K562 (cell line): Measurements from ENCODE around the gene GDF2. TPM values are rescaled to one million over a fixed set of nuclear protein-coding genes. Genes with fewer than 3 reads are reported as not detected.

Experiments used
- GTF2F1 ChIP-seq: IDR thresholded peaks from 2 replicates; pipeline ENCODE4 v1.6.1; 2011; ENCODE audit warnings: low read depth, low read length, improper control_type of control experiment
- GTF3C2 ChIP-seq: IDR thresholded peaks from 3 replicates; pipeline ENCODE4 v1.6.1; 2011; ENCODE audit warnings: borderline replicate concordance, mild to moderate bottlenecking, moderate library complexity; ENCODE audit not compliant: insufficient read length; ENCODE audit errors: extremely low read depth
- PTRF ChIP-seq: fragments of 450-650 bp; IDR thresholded peaks from 2 replicates; pipeline ENCODE4 v1.6.1; 2016; ENCODE audit warnings: mild to moderate bottlenecking, missing genetic modification characterization, missing compliant biosample characterization
- RAD21 ChIP-seq, 2 experiments: fragments of 250-450 bp in 1 of 2; fragments of 450-650 bp in 1 of 2; sonication (Bioruptor Pico) in 1 of 2; formaldehyde crosslinking in 1 of 2; IDR thresholded peaks in 1 of 2; conservative IDR thresholded peaks in 1 of 2; 2 replicates each; pipeline versions ENCODE4 v1.4.0 to v1.8.0; 2020 to 2022; ENCODE audit warnings: mild to moderate bottlenecking in 2 of 2, moderate library complexity in 1 of 2
- SIN3A ChIP-seq, 2 experiments: fragments of 150-350 bp in 1 of 2; IDR thresholded peaks; 2 replicates each; pipeline ENCODE4 v1.6.1; 2011 to 2016; ENCODE audit warnings: borderline replicate concordance in 2 of 2, low read depth in 2 of 2, low read length in 2 of 2, mild to moderate bottlenecking in 2 of 2, moderate library complexity in 2 of 2; ENCODE audit not compliant: control insufficient read depth in 1 of 2
- polyA plus RNA-seq, 8 experiments: library from polyadenylated mRNA; depleted of rRNA in 4 of 8; stranded (reverse) in 5 of 8; unstranded in 3 of 8; fragments of >200 nt; fragmentation: Nextera tagmentation in 2 of 8; fragmentation: Illumina TruSeq in 1 of 8; extraction: Ambion mirVana in 2 of 8; extraction: Trizol in 1 of 8; gene quantifications; 2 replicates each; pipeline versions ENCODE4 v1.2.1 to v1.2.3, GENCODE V29; 2011 to 2014; ENCODE audit warnings: inconsistent platforms in 1 of 8, missing spikeins in 1 of 8
- total RNA-seq, 7 experiments: library from RNA; depleted of rRNA in 6 of 7; stranded (reverse); fragments of >200 nt in 6 of 7; fragmentation: Illumina TruSeq in 2 of 7; extraction: Trizol in 2 of 7; gene quantifications; 2 replicates each; pipeline versions ENCODE4 v1.2.1 to v1.2.3, GENCODE V29; 2011 to 2021; ENCODE audit warnings: low replicate concordance in 1 of 7
- TF ChIP-seq, protein P1 (sequence below): fragments of 450-650 bp; IDR thresholded peaks from 2 replicates; pipeline ENCODE4 v1.7.1; 2018; ENCODE audit warnings: mild to moderate bottlenecking, low read depth; ENCODE audit not compliant: partially characterized antibody

The GDF2 gene
- total and polyA plus RNA-seq, 9 of the 15 experiments (the other 6 are each of a cell fraction or from before 2014, with no cell fraction given) = 0.08 to 0.58 (median 0.27) TPM; not detected in 2

DNA sequence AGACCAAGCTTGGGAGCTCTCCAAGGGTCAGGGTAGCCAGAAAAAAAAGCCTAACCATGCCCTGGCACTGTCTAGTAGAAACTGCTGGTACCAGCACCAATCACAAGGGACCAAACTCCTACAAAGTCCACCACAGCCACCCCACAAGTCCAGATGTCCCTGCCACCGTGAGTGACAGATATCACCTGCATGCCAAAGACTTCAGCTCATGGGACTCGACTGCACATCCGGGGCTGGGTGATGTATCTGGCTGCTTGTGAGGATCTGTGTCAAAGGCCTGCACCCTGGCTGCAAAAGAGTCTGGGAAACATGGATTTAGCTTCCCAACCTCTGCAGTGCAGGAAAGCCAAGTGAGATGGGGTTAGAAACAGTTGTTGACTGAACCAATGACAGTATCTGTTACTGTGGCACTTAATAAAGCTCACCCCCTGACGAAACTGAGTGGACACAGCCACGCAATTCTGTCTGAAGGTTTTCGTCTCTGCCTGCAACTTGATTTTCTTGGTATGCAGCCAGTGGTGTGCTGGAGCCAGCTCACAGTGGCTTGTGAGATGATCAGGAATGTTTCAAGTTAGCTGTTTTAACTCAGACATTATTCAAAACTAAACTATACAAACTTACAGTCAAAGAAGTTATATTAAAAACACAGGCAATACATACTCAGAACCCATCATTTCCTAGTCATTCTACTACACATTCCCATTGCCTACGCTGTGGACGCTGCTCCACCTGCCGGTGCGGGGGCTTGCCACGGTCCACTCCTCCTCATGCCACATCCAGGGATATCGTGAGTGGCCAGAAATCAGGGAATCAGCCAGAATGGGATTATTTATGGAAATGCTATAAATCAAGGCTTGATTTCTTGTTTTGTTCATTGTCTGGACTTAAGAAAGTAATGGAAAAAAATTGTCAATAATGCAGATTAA, 52.6 kb downstream of the GDF2 start (continued):
- TF ChIP-seq, protein P1, sequence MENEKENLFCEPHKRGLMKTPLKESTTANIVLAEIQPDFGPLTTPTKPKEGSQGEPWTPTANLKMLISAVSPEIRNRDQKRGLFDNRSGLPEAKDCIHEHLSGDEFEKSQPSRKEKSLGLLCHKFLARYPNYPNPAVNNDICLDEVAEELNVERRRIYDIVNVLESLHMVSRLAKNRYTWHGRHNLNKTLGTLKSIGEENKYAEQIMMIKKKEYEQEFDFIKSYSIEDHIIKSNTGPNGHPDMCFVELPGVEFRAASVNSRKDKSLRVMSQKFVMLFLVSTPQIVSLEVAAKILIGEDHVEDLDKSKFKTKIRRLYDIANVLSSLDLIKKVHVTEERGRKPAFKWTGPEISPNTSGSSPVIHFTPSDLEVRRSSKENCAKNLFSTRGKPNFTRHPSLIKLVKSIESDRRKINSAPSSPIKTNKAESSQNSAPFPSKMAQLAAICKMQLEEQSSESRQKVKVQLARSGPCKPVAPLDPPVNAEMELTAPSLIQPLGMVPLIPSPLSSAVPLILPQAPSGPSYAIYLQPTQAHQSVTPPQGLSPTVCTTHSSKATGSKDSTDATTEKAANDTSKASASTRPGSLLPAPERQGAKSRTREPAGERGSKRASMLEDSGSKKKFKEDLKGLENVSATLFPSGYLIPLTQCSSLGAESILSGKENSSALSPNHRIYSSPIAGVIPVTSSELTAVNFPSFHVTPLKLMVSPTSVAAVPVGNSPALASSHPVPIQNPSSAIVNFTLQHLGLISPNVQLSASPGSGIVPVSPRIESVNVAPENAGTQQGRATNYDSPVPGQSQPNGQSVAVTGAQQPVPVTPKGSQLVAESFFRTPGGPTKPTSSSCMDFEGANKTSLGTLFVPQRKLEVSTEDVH = no peak
- TF ChIP-seq SIN3A (IDR thresholded peaks at IDR 0.05; ENCODE audit: borderline replicate concordance in 2 of 2, control insufficient read depth in 1 of 2, low read depth in 2 of 2, low read length in 2 of 2) (no peak), PTRF (tag) (no peak), GTF2F1 (no peak), RAD21 (CRISPR knock-in tag; conservative IDR thresholded peaks at IDR 0.05 in 1 of 2, IDR thresholded peaks at IDR 0.05 in 1 of 2) (peak in 1 of 2 experiments; percentile 23; a peak in 1 of 4 replicates), GTF3C2 (no peak)
